ENCODE results near the gene CACNA1C. TPM values are rescaled to one million over a fixed set of nuclear protein-coding genes. Genes with fewer than 3 reads are reported as not detected.

CACNA1C gene
- total RNA-seq, 1 experiment from 2014 or later, result 1.8 TPM

- no peak for DNase-seq (ENCODE audit: low read depth)
Measured at GRCh38 chr12:2583642-2584401, 531.0 kb downstream of the CACNA1C start.

GRCh38 chr12:2586156-2587038 lies 533.6 kb downstream of the CACNA1C start:
- peak; percentile 62 for DNase-seq (ENCODE audit: low read depth)

- no peak for DNase-seq (ENCODE audit: low read depth)
Measured at GRCh38 chr12:2588345-2588744, 535.6 kb downstream of the CACNA1C start.

- no peak for DNase-seq (ENCODE audit: low read depth)
Measured at GRCh38 chr12:2589381-2589780, 536.6 kb downstream of the CACNA1C start.

- DNase-seq (ENCODE audit: low read depth), result no peak
Measured at GRCh38 chr12:2593045-2593444, 540.3 kb downstream of the CACNA1C start.

- DNase-seq (ENCODE audit: low read depth), result no peak
Measured at GRCh38 chr12:2596441-2596840, 543.7 kb downstream of the CACNA1C start.

- DNase-seq (ENCODE audit: low read depth), result no peak
Measured at GRCh38 chr12:2605301-2605700, 552.5 kb downstream of the CACNA1C start.

GRCh38 chr12:2606186-2606910 lies 553.6 kb downstream of the CACNA1C start:
- DNase-seq (ENCODE audit: low read depth), result no peak

- no peak for DNase-seq (ENCODE audit: low read depth)
Measured at GRCh38 chr12:2607881-2608607, 555.3 kb downstream of the CACNA1C start.

GRCh38 chr12:2608608-2608945 lies 555.8 kb downstream of the CACNA1C start:
- DNase-seq (ENCODE audit: low read depth), result no peak

GRCh38 chr12:2609020-2609419 lies 556.2 kb downstream of the CACNA1C start:
- peak; percentile 40 for DNase-seq (ENCODE audit: low read depth)

GRCh38 chr12:2610358-2610757 lies 557.6 kb downstream of the CACNA1C start:
- DNase-seq (ENCODE audit: low read depth), result no peak

- peak; percentile 92 for DNase-seq (ENCODE audit: low read depth)
Measured at GRCh38 chr12:2613326-2614073, 560.7 kb downstream of the CACNA1C start.

- no peak for DNase-seq (ENCODE audit: low read depth)
Measured at GRCh38 chr12:2614341-2614740, 561.6 kb downstream of the CACNA1C start.

- peak; percentile 29 for DNase-seq (ENCODE audit: low read depth)
Measured at GRCh38 chr12:2615665-2616402, 563.0 kb downstream of the CACNA1C start.

- no peak for DNase-seq (ENCODE audit: low read depth)
Measured at GRCh38 chr12:2616763-2617162, 564.0 kb downstream of the CACNA1C start.

- no peak for DNase-seq (ENCODE audit: low read depth)
Measured at GRCh38 chr12:2617365-2617764, 564.6 kb downstream of the CACNA1C start.

- no peak for DNase-seq (ENCODE audit: low read depth)
Measured at GRCh38 chr12:2618291-2618995, 565.7 kb downstream of the CACNA1C start.

- DNase-seq (ENCODE audit: low read depth), result no peak
Measured at GRCh38 chr12:2619136-2619535, 566.3 kb downstream of the CACNA1C start.

- DNase-seq (ENCODE audit: low read depth), result no peak
Measured at GRCh38 chr12:2622460-2622859, 569.7 kb downstream of the CACNA1C start.
